NCI-H2029 treated with DMSO at 0.1 percent for 48 hours (cell line): ENCODE measurements around the gene GLMP.

Source experiments
- DNase-seq: peaks from one replicate; lab custom pipeline; 2025; lab: John Stamatoyannopoulos, UW

The GLMP gene

GRCh38 chr1:156285437-156285836, 10.0 kb downstream of the GLMP start:
- no peak for DNase-seq

DNA sequence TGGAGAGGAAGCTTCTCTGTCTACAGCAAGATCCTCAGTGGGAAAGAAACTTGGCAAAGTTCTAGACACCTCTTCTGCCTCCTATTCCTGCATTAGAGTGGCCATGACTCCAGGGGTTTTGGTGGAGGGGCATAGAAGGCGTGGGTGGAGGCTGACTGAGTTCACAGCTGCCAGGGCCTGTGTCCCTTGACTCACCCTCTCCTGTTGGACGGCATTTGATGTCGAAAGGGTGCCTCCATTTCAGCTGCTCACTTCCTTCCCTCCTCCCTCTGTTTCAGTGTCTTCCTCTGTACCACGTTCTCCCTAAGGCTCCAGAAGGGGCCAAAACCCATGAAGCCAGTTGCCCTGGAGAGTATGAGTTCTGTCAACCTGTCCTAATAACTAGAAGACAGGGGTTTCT, 10.7 kb downstream of the GLMP start:
- DNase-seq: no peak

- DNase-seq: no peak
Measured at GRCh38 chr1:156284112-156284511, 11.4 kb downstream of the GLMP start, which contains the start of gene TMEM79. Gene TMEM79 (plus strand): TSS chr1:156284325. CDS start chr1:156285227, 902 bp downstream.

DNA sequence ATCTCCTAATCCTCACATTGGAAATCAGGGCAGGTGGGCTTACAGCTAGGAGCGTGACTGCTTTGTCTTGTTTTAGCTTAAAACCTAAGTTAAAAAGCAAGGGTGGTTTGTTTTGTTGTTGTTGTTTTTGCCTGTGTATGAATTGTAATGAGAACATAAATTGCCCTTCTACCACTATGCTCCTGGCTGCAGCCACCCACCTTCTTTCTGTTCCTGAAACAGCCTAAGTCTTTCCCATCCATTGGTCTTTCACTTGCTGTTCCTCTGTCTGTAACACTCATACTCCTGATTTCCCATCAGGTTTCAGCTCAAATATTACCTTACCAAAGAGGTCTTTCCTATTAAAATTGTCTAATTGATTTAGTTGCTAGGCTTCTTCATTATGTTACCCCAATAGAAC, 12.0 kb downstream of the GLMP start:
- no peak for DNase-seq

DNA sequence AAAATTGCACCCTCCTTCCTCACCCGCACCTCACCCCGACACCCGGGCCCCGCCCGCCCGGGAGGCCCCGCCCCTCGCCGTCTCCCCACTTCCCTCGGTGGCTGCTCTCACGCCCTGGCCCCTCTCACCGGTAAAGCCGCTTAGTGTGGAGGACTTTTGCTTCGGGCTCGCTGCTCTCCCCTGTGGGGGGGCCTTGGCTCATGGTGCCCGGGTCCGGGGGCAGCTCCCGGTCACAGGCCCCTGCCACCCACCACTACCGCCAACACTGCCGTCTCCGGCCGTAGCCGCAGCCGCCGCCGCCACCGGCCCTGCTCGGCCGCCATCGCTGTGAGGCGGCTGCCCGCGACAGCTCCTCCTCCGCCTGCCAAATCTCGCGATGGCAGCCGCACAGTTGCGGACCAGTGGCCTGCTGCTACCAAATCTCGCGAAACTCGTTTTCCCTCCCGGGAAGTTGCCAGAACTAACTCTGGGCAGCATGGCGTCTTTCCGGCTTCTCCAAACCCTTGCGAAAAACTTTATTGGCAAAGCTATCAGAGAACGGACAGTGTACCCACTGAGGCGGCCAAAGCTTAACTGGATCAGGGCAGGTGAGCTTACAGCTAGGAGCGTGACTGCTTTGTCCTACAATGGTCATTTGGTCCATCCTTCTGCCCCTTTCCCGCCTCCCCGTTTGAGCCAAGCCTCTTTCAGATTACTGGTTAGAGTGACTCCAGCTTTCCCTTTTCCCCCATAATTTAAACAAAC, 12.8 kb downstream of the GLMP start, which contains the start of gene SMG5:
TSS of gene SMG5 (minus strand) at position 347 of the 744 bp plus-strand sequence. CDS start at position 202, 145 bp downstream.
- DNase-seq: peak; percentile 85

DNA sequence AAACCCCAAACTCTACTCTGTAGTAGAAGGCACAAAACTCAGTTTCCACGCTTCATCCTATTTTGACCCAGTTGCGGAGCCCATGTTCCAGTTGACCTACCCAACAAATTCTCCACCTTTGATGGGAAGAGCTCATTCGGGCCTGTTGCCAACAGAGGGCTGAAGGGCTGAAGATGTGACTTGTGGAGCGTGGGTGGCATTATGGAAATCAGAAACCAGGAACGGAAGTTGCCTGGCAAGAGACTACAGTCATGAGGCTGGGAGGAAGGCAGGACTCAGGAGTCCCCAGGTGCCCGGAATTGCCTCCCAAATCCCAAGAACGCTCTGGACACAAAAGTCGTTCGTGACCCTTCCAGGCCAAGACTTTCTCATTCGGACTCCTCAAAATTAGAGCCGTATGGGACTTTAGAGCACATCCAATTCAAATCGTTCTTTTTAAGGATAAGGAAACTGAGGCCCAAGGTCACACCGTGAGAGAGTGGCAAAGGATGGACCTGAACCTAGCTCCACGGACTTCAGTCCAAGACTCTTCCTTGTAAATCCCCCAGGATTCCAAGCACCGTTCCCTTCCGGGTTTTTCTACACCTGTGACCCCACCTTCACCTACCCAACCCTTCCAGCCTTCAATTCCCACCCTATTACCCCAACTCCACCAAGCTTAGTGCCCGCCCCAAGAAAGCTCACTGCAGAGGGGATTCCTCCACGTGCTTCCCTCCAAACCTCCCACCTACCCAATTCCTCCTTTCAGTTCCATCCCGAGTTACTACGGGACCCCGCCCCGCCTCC, 13.6 kb downstream of the GLMP start:
- peak; percentile 26 for DNase-seq

GRCh38 chr1:156281281-156281680, 14.2 kb downstream of the GLMP start:
- DNase-seq: no peak

GRCh38 chr1:156279837-156280236, 15.6 kb downstream of the GLMP start:
- DNase-seq: no peak

DNA sequence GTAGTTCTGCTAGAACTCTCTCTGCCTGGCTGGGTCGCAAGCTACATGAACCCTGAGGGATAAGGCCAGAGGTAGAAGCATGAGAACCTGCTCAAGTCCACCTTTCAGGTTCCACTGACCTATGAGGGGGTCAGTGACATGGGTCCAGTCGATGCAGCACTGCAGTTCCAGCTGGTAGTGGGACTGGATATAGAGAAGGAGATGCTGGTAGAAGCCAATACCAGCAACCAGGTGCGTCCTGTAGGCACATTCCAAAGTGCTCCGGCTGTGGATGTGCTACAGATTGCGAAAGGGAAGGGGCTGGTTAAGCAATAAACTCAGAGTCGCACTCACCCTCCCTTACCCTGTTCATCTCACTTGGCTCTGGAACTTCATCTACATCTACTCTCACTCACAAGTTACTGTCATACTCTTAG, 18.5 kb downstream of the GLMP start:
- no peak for DNase-seq

DNA sequence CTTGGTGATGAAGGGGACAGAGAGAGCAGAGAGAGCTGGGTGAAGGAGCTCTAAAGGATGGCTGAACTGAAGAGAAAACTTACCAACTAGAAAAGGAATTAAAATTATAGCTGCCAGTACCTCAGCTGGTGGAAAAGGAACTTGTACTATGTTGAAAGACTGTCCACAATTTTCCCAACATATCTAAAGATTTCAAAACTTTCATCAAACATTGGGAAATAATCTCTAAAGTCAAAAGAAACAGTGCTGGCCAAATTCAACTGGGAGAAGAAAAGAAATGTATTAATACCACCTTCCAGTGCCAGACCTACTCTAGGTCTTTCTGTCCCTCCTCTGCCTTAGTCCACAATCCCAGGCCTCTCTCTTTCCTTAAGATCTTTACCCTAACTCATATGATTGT, 18.9 kb downstream of the GLMP start:
- no peak for DNase-seq

DNA sequence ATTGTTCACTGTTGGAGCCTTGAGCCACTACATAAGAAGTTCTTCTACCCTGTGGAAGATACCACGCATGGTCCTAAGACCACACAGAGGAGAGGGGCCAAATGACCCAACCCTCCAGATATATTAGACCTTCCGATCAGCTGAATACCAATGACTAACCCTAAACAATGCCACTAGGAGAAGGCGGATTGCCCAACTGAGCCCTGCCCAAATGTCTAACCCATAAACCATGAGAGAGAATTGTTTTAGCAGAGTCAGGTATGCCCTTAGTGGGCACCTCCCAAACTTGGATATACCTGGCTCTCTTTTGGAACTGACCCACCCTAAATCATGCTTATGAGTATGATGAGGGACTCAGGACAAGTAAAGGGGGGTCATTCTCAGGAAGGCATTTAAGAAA, 25.2 kb downstream of the GLMP start:
- DNase-seq: no peak

DNA sequence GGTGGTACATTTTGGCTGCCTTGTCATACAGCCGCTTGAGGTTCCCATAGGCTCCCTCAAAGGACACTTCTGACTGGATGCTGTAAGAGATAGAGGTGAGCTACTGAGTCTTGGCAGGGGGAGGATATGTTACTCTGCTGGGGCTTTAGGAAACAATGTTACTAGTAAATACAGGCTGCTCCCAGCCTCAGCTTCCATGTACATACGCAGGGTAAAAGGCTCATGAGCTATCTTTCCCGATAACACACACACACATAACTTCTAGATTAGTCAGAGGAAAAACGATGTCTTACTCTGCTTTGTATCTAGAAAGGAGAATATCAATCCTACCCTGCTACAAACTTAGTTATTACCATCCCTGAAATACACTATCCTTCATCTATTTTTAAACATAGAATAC, 27.1 kb downstream of the GLMP start:
- DNase-seq: no peak

- no peak for DNase-seq
Measured at GRCh38 chr1:156266051-156266450, 29.4 kb downstream of the GLMP start.

GRCh38 chr1:156263288-156263655, 32.2 kb downstream of the GLMP start:
- no peak for DNase-seq

DNA sequence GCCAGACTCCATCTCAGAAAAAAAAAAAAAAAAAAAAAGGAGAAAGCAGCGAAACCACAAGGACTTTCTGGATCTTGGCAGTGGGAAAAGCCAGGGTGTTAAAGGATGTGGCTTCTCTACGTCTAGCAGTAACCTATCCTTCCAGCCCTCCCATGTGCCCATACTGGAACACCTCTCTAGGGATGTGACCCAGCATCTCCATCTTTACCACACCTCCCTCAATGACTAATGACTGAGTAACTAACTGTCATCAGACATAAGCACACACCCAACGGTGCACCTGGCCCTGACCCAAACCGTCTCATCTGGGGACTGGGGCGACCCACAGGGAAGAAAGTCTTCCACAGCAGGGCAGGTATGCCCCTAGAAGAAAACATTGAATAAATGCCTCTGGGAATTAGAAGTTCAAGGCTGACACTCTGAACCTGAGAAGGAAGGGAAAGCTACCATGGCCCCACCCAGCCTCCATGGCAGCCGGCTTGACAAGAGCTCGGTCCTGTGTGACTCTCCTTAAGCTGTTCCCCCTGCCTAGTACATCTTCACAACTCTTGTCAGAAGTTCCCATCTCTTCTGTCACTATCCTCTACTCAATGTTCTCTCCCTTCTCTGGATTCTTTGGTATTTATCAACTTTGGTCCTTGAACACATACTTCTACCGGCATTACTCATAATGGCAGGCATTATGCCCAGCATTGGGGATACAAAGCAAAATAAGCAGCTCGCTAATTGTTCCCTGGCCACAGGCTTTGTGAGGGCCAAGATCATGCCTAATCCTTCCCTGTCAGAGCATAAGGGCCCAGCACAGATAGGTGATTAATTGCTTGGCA, 32.8 kb downstream of the GLMP start:
- no peak for DNase-seq

- DNase-seq: no peak
Measured at GRCh38 chr1:156260896-156261295, 34.6 kb downstream of the GLMP start.

DNA sequence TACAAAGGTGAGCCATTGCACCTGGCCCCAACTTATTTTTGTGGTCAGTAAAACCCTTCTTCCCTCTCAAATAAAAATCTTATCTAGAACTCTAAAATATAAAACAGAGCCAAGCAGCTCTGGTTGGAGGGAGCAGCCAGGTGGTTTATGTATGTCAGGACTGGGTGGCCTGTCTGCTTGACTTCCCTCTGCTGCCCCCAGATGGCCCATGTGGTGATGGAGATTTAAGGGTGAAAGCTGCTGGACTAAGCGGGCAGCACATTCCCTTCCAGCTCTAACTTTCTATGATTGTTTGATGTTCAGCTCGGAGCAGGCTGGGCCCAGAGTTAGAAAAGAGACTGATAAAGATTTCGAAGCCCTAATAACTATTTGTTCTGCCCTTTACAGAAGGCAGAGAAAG, 35.7 kb downstream of the GLMP start:
- no peak for DNase-seq

DNA sequence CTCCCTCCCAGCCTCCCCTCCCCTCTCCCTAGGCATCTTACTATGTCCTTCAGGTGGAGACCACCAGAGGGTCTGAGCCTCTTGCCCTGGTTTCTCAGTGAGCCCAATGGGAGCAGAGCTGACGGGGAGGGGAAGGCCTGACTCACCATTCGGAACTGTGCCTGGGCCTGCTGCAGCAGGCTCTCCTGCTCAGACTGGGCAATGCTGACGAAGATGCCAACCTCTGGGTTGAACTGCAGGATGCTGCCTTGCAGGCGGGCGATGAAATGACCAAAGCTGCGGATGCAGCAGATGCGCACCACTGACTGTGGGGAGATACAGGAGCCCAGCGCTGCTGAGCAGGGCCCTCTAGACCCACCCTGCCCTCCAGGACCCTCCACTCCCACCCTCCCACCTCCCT, 36.6 kb downstream of the GLMP start:
- no peak for DNase-seq

GRCh38 chr1:156257711-156258110, 37.8 kb downstream of the GLMP start:
- no peak for DNase-seq

DNA sequence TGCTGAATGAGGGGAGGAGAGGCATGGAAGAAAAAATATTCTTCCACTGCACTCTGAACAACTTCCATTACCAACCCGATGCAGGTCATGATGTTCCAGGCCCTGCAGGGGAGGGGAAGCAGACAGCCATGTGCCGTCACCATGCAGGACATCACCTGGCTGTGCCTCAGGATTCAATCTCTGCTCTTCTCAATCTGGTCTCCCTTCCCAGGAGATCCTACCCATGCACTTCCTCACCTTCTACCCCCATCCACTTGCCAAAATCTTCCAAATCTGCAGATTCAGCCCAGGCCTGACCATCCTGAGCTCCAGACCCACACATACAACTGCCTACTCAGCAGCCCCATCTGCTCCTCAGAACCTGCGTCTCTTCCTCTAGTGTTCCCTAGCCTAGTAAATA, 41.8 kb downstream of the GLMP start:
- no peak for DNase-seq

DNA sequence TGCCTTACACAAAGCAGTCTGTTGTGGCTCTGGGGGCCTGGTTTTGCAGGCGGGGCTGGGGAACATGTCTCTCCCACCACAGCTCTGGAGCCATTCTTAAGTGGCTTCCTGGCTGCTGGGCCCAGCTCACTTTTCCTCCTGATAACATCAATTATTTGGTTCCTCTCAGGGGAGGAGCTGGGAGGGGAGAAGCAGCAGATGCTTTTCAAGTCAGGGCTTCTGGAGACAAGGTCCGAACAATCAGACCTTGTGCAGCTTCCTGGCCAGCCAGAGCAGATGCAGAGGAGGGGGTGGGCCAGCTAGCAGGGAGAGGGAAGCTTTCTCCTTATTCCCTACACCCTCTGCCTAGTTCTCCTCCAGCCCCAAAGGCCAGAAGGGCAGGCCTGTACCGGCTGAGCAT, 44.0 kb downstream of the GLMP start:
- no peak for DNase-seq

DNA sequence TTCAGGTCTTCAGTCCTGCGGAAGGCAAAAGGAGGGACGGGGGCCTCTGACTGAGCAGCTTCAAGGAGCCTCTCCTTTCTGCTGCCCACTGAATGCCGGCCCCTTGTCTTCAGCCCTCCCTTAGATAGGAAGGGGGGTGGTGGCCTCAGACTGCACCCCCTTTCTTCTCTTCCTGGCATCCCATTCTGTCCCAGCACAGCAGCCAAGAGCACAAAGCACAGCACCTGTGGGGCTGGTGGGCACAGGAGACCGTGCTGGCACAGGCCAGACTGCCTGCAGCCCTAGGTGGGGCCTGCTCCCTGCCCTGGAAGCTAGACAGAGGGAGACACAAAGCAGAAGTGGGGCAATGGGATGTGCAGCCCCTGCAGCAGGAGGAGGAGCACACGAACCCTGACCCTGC, 45.9 kb downstream of the GLMP start:
- DNase-seq: no peak

DNA sequence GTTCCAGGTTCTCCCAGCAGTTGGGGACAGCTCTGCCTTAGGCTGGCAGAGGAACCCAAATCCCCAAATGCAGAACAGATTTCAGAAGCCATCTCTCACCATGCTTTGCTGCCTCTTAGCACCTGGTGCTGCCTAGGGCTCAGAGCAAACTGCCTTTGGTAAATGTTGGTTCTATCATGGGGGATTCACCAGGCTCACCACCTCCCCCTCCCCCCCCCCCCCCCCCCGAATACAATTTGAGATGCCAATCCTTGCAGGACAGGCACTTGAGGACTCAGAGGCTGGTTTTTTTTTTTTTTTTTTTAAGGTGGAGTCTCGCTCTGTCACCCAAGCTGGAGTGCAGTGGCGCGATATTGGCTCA, 47.2 kb downstream of the GLMP start:
- no peak for DNase-seq
